Adrenal gland (tissue), 12 donors: ENCODE measurements around the gene EPHB2. TPM values are rescaled to one million over a fixed set of nuclear protein-coding genes. Genes with fewer than 3 reads are reported as not detected.

Experiments used
- DNase-seq, 7 donors: peaks; one replicate each; pipeline ENCODE4 v3.0.0-alpha.2; 2019 to 2020
- H3K27ac ChIP-seq, 5 donors: fragments of 200-600 bp; sonication (generic) in 4 of 5; 1 replicate in 3 of 5; 2 replicates in 2 of 5; pipeline versions ENCODE4 v1.5.1 to v1.8.0; 2016 to 2020; ENCODE audit warnings: mild to moderate bottlenecking in 1 of 5
- H3K27me3 ChIP-seq: fragments of 200-600 bp; 2 replicates; pipeline ENCODE4 v1.8.0; 2021
- H3K36me3 ChIP-seq, 2 donors: fragments of 200-600 bp; replicated peaks in 1 of 2; 1 replicate in 1 of 2; 2 replicates in 1 of 2; pipeline versions ENCODE4 v1.5.1 to v1.8.0; 2018 to 2022
- H3K4me1 ChIP-seq, 2 donors: fragments of 200-600 bp; replicated peaks in 1 of 2; 1 replicate in 1 of 2; 2 replicates in 1 of 2; pipeline versions ENCODE4 v1.5.1 to v1.8.0; 2018 to 2021
- H3K4me3 ChIP-seq, 4 donors: fragments of 200-600 bp; sonication (generic) in 3 of 4; one replicate each; pipeline ENCODE4 v1.5.1; 2016 to 2018
- H3K9me3 ChIP-seq, 3 donors: fragments of 200-600 bp; sonication (generic) in 1 of 3; replicated peaks in 1 of 3; 1 replicate in 2 of 3; 2 replicates in 1 of 3; pipeline versions ENCODE4 v1.5.1 to v1.8.0; 2016 to 2021
- POLR2A ChIP-seq, 2 donors: fragments of 450-650 bp; IDR thresholded peaks; one replicate each; pipeline ENCODE4 v1.6.1; 2017; ENCODE audit warnings: antibody characterized with exemption in 2 of 2, mild to moderate bottlenecking in 2 of 2, moderate library complexity in 1 of 2
- WGBS, 4 donors: extraction: QIAGEN DNeasy Blood & Tissue Kit in 2 of 4; methylation state at CpG; one replicate each; pipeline versions ENCODE4 v1.1.5 to v1.1.7; 2013 to 2017; 5-methylcytosine and 5-hydroxymethylcytosine counted together
- intact Hi-C, 2 donors: fragments of 100-400 bp; cut with DNase I; formaldehyde crosslinking; loops; one replicate each; pipeline versions ENCODE4 v1.14.1 to v1.15.0; 2022 to 2023
- polyA plus RNA-seq, 3 donors: library from polyadenylated mRNA; stranded (reverse); fragments of 200-250 nt in 2 of 3; fragments of 350-450 nt in 1 of 3; fragmentation: Illumina TruSeq in 1 of 3; extraction: RNeasy Lipid Tissue Mini Kit (QIAGEN cat#74804) in 1 of 3; gene quantifications; one replicate each; pipeline ENCODE4 v1.2.3, GENCODE V29; 2013 to 2014
- total RNA-seq, 9 donors: library from RNA; depleted of rRNA in 4 of 9; stranded (reverse); fragments of >200 nt in 4 of 9; fragments of 120-200 nt in 1 of 9; fragmentation: NEBNext Ultra II Directional in 1 of 9; extraction: Animal tissue kit (Norgen Biotek cat#: 25700) in 1 of 9; gene quantifications; one replicate each; pipeline versions ENCODE4 v1.1.0 to v1.2.4, GENCODE V29; 2013 to 2023
- TF ChIP-seq, protein P1 (sequence below), 6 experiments: fragments of 450-650 bp in 4 of 6; fragments of 200-600 bp in 2 of 6; sonication (generic) in 1 of 6; IDR thresholded peaks; 1 replicate in 5 of 6; 2 replicates in 1 of 6; pipeline versions ENCODE4 v1.5.1 to v1.8.0; 2016 to 2021; ENCODE audit warnings: antibody characterized with exemption in 6 of 6, mild to moderate bottlenecking in 2 of 6, moderate library complexity in 1 of 6
- donor health status: healthy with polysubstance abuse.
- donor health status: Bipolar disorder and iron deficiency.
- donor health status: DM: yes; HTN: yes; CAD: no.
- donor health status: DM: no; HTN: no; CAD: no.
- donor health status: DM: no; HTN: no; CAD: no.
- donor health status: DM: yes; HTN: yes; CAD: no.

Gene EPHB2
- total and polyA plus RNA-seq, 12 donors = 0.67 to 10.3 (median 3.1) TPM

DNA sequence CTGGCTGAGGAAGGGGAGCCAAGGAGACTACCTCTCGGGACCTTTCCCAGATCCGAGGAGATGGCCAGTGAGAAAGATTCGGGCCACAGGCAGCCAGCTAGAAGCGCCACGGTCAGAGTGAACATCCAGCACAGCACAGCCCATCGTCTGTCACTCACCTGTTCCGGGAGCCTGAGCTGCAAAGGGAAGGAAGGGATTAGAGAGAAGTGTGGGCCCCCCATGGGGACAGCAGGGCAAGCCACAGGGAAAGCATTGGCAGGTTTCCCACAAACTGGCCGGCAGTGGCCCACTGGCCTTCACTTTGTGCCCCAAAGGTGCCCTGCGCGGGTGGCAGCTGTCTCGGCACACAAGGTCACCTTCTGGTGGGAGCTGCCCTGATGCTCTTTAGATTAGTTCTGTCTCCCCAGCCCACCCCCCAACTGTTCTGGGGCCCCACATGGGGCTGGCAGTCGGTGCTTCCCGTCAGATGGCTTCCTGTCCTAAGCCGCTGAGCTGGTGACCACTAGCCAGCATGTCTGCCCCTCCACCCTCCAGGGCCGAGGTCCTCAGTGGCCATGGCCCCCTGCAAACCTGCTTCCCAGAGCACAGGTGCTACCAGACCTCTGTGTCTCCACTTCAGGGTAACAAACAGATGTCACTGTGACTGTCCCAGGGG is 205.3 kb downstream of the EPHB2 start:
- no peak overlapping the region for H3K4me3 ChIP-seq
- 54 to 73% (median 64%) methylated on average over 9 to 15 of the region's 15 CpGs for WGBS, 4 donors
- H3K27me3 ChIP-seq = no peaks in the 10 kb centered on the region
- no peak for DNase-seq
- H3K36me3 ChIP-seq = no peaks in the 10 kb centered on the region
- TF ChIP-seq, protein P1, sequence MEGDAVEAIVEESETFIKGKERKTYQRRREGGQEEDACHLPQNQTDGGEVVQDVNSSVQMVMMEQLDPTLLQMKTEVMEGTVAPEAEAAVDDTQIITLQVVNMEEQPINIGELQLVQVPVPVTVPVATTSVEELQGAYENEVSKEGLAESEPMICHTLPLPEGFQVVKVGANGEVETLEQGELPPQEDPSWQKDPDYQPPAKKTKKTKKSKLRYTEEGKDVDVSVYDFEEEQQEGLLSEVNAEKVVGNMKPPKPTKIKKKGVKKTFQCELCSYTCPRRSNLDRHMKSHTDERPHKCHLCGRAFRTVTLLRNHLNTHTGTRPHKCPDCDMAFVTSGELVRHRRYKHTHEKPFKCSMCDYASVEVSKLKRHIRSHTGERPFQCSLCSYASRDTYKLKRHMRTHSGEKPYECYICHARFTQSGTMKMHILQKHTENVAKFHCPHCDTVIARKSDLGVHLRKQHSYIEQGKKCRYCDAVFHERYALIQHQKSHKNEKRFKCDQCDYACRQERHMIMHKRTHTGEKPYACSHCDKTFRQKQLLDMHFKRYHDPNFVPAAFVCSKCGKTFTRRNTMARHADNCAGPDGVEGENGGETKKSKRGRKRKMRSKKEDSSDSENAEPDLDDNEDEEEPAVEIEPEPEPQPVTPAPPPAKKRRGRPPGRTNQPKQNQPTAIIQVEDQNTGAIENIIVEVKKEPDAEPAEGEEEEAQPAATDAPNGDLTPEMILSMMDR (IDR thresholded peaks at IDR 0.05) = no peak
- TF ChIP-seq POLR2A (IDR thresholded peaks at IDR 0.05) = no peak
- H3K4me1 ChIP-seq = no peaks in the 10 kb centered on the region
- H3K9me3 ChIP-seq = no peaks in the 10 kb centered on the region
- no peak overlapping the region for H3K27ac ChIP-seq
- intact Hi-C loops = no loop called here

GRCh38 chr1:22916471-22916820 is 205.8 kb downstream of the EPHB2 start:
- DNase-seq = no peak
- no peak overlapping the region for H3K4me3 ChIP-seq
- H3K4me1 ChIP-seq = no peaks in the 10 kb centered on the region
- H3K9me3 ChIP-seq = no peaks in the 10 kb centered on the region
- TF ChIP-seq, protein P1 (IDR thresholded peaks at IDR 0.05) = no peak
- TF ChIP-seq POLR2A (IDR thresholded peaks at IDR 0.05) = no peak
- no peaks in the 10 kb centered on the region for H3K27me3 ChIP-seq
- 81 to 89% (median 85%) methylated on average over 8 to 12 of the region's 12 CpGs for WGBS, 4 donors
- intact Hi-C loops = no loop called here
- H3K27ac ChIP-seq = no peak overlapping the region
- H3K36me3 ChIP-seq = no peaks in the 10 kb centered on the region

DNA sequence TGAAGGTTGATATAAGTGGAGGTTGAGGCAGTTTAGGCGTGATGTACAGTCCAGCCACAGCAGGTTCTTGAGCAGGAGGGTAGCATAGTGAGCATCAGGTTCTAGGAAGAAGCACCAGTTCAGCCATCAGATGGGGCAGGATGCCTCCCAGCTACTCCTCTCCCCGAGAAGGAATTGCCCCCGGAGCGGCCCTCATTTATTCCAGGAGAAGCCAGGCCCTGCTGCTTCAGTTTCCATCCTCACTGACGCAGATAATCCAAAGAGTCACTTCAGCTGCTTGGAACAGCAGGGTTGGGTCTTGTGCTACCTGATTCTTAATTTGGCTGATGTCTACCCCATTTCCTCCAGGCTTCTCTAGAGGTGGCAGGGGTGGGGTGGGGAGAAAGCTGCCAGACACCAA is 207.3 kb downstream of the EPHB2 start:
- Histone ChIP-seq H3K36me3 (no peaks in the 10 kb centered on the region), H3K4me1 (no peaks in the 10 kb centered on the region), H3K27ac (no peak overlapping the region), H3K27me3 (no peaks in the 10 kb centered on the region), H3K4me3 (no peak overlapping the region), H3K9me3 (no peaks in the 10 kb centered on the region)
- WGBS, 4 donors = 66 to 95% (median 85%) methylated on average over 5 of the region's 5 CpGs
- intact Hi-C loops = no loop called here
- TF ChIP-seq POLR2A (IDR thresholded peaks at IDR 0.05) = no peak
- no peak for DNase-seq

- DNase-seq = no peak
- H3K4me1 ChIP-seq = no peaks in the 10 kb centered on the region
- no peak overlapping the region for H3K4me3 ChIP-seq
- no peaks in the 10 kb centered on the region for H3K9me3 ChIP-seq
- no peaks in the 10 kb centered on the region for H3K27me3 ChIP-seq
- no peaks in the 10 kb centered on the region for H3K36me3 ChIP-seq
- TF ChIP-seq, protein P1 (IDR thresholded peaks at IDR 0.05) = no peak
- WGBS, 4 donors = 86 to 100% (median 94%) methylated on average over 3 to 4 of the region's 4 CpGs
- H3K27ac ChIP-seq = no peak overlapping the region
- intact Hi-C loops = no loop called here
Observed at GRCh38 chr1:22918644-22919043, 208.0 kb downstream of the EPHB2 start.

GRCh38 chr1:22919341-22920025 is 208.8 kb downstream of the EPHB2 start:
- WGBS, 4 donors = 65 to 78% (median 76%) methylated on average over 5 to 8 of the region's 8 CpGs
- DNase-seq = no peak
- H3K36me3 ChIP-seq = no peaks in the 10 kb centered on the region

More at GRCh38 chr1:22919341-22920025, 208.8 kb downstream of the EPHB2 start:
- intact Hi-C loops = no loop called here
- no peaks in the 10 kb centered on the region for H3K9me3 ChIP-seq
- H3K27ac ChIP-seq = no peak overlapping the region
- H3K27me3 ChIP-seq = no peaks in the 10 kb centered on the region
- no peaks in the 10 kb centered on the region for H3K4me1 ChIP-seq
- TF ChIP-seq, protein P1 (IDR thresholded peaks at IDR 0.05) = no peak
- no peak for TF ChIP-seq POLR2A (IDR thresholded peaks at IDR 0.05)
- no peak overlapping the region for H3K4me3 ChIP-seq
